ENCODE results near the gene RRP8. TPM values are rescaled to one million over a fixed set of nuclear protein-coding genes. Genes with fewer than 3 reads are reported as not detected.

Gene RRP8
- total RNA-seq, 2 donors from 2014 or later, result 17.5 to 25.7 TPM

DNA sequence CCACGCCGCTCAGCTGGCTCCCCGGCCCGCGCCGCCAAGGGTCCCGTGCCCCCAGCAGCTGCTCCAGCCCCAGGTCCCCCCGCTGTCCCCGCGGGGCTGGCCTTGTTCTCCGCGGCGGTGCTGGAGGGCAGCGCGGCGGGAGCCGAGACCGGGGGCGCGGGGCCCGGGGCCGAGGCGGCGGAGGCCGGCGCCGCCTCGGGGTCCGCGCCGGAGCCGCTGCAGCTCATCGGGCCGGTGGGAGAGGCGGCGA is 8.5 kb upstream of the RRP8 start:
- DNase-seq, result no peak
- Histone ChIP-seq H3K9ac (ENCODE audit: low read depth in 2 of 2, low read length in 2 of 2) (peak overlapping the region; percentile 86 to 97), H3K4me1 (peaks cover 14% of the 10 kb centered on the region), H3K9me3 (no peaks in the 10 kb centered on the region), H3K27ac (peak overlapping the region; percentile 100), H3K36me3 (peaks cover 23% of the 10 kb centered on the region), H3K4me3 (peak overlapping the region; percentile 76), H3K27me3 (no peaks in the 10 kb centered on the region)
- TF ChIP-seq, protein P1, sequence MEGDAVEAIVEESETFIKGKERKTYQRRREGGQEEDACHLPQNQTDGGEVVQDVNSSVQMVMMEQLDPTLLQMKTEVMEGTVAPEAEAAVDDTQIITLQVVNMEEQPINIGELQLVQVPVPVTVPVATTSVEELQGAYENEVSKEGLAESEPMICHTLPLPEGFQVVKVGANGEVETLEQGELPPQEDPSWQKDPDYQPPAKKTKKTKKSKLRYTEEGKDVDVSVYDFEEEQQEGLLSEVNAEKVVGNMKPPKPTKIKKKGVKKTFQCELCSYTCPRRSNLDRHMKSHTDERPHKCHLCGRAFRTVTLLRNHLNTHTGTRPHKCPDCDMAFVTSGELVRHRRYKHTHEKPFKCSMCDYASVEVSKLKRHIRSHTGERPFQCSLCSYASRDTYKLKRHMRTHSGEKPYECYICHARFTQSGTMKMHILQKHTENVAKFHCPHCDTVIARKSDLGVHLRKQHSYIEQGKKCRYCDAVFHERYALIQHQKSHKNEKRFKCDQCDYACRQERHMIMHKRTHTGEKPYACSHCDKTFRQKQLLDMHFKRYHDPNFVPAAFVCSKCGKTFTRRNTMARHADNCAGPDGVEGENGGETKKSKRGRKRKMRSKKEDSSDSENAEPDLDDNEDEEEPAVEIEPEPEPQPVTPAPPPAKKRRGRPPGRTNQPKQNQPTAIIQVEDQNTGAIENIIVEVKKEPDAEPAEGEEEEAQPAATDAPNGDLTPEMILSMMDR (IDR thresholded peaks at IDR 0.05), result no peak
- intact Hi-C loops (cut with DNase I), result no loop called here

- peak; percentile 47 for DNase-seq
- Histone ChIP-seq H3K36me3 (peaks cover 23% of the 10 kb centered on the region), H3K9ac (ENCODE audit: low read depth in 2 of 2, low read length in 2 of 2) (peak overlapping the region; percentile 86 to 97), H3K9me3 (no peaks in the 10 kb centered on the region), H3K27ac (peak overlapping the region; percentile 100), H3K4me1 (peaks cover 17% of the 10 kb centered on the region), H3K27me3 (no peaks in the 10 kb centered on the region), H3K4me3 (peak overlapping the region; percentile 76)
- TF ChIP-seq, protein P1 (IDR thresholded peaks at IDR 0.05), result no peak
- intact Hi-C loops (cut with DNase I), result no loop called here
Observed at GRCh38 chr11:6611092-6611962, 7.9 kb upstream of the RRP8 start.

DNA sequence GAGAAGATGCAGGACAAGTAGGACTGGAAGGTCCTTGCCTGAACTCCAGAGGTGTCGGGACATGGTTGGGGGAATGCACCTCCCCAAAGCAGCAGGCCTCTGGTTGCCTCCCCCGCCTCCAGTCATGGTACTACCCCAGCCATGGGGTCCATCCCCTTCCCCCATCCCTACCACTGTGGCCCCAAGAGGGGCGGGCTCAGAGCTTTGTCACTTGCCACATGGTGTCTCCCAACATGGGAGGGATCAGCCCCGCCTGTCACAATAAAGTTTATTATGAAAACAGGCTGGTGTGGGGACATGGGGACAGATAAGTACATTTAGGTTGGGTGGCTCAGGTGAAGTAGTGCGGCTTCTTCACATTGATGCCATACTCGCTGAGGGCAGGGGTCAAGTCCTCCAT is 7.2 kb upstream of the RRP8 start:
- H3K4me1 ChIP-seq, result peaks cover 20% of the 10 kb centered on the region
- H3K4me3 ChIP-seq, result peak overlapping the region; percentile 76
- no peaks in the 10 kb centered on the region for H3K27me3 ChIP-seq
- no peak overlapping the region for H3K9ac ChIP-seq (ENCODE audit: low read depth in 2 of 2, low read length in 2 of 2)
- H3K27ac ChIP-seq, result no peak overlapping the region
- DNase-seq, result peak; percentile 19
- peaks cover 23% of the 10 kb centered on the region for H3K36me3 ChIP-seq
- TF ChIP-seq, protein P1 (IDR thresholded peaks at IDR 0.05), result no peak
- intact Hi-C loops (cut with DNase I), result no loop called here
- no peaks in the 10 kb centered on the region for H3K9me3 ChIP-seq

DNA sequence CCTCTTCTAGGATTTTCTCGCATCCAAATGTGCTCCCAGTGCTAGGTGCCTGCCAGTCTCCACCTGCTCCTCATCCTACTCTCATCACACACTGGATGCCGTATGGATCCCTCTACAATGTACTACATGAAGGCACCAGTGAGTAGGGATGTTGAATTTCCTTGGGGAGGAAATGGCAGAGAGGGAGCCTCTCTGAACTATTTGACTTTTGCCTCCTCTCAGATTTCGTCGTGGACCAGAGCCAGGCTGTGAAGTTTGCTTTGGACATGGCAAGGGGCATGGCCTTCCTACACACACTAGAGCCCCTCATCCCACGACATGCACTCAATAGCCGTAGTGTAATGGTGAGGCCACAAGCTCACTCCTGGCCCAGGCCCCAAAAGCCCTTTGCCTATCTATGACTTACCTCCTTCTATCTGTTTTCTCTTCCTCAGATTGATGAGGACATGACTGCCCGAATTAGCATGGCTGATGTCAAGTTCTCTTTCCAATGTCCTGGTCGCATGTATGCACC is 6.1 kb upstream of the RRP8 start:
- Histone ChIP-seq H3K4me3 (no peak overlapping the region), H3K36me3 (peaks cover 23% of the 10 kb centered on the region), H3K4me1 (peaks cover 20% of the 10 kb centered on the region), H3K27ac (no peak overlapping the region), H3K9me3 (no peaks in the 10 kb centered on the region), H3K9ac (ENCODE audit: low read depth in 2 of 2, low read length in 2 of 2) (no peak overlapping the region), H3K27me3 (no peaks in the 10 kb centered on the region)
- intact Hi-C loops (cut with DNase I), result loop anchor here (10.0 kb wide), 1 partner anchor 135 kb away; the partner anchor contains the start of gene TRIM3
- DNase-seq, result peak; percentile 15
- TF ChIP-seq, protein P1 (IDR thresholded peaks at IDR 0.05), result no peak

DNA sequence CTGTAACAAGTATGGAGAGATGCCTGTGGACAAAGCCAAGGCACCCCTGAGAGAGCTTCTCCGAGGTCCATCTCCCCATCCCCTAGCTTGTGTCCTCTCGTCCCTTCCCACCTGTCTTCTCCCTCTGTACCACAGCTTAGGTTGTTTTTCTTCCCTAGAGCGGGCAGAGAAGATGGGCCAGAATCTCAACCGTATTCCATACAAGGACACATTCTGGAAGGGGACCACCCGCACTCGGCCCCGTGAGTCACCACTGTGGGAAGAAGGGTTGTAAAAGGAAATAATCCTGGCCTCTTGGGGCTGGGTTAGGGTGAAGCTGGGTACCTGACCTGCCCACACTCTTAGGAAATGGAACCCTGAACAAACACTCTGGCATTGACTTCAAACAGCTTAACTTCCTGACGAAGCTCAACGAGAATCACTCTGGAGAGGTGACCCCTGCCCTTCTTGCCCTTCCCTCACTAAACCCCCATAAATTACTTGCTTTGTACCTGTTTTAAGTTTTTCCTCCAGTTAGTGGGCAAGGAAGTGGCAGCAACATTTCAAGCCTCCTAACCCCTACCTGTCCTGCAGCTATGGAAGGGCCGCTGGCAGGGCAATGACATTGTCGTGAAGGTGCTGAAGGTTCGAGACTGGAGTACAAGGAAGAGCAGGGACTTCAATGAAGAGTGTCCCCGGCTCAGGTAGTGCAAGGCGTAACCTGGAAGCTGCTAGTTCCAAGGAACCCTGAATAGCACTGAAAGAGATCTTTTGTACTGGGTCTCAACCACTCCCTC is 5.5 kb upstream of the RRP8 start:
- H3K4me1 ChIP-seq, result peaks cover 20% of the 10 kb centered on the region
- H3K36me3 ChIP-seq, result peaks cover 23% of the 10 kb centered on the region
- peak; percentile 18 for DNase-seq
- TF ChIP-seq, protein P1 (IDR thresholded peaks at IDR 0.05), result no peak
- H3K9ac ChIP-seq (ENCODE audit: low read depth in 2 of 2, low read length in 2 of 2), result no peak overlapping the region
- H3K27ac ChIP-seq, result peak overlapping the region; percentile 89
- intact Hi-C loops (cut with DNase I), result loop anchor here (10.0 kb wide), 1 partner anchor 134 kb away; the partner anchor contains the start of gene TRIM3
- H3K9me3 ChIP-seq, result no peaks in the 10 kb centered on the region
- H3K27me3 ChIP-seq, result no peaks in the 10 kb centered on the region
- no peak overlapping the region for H3K4me3 ChIP-seq
